Fibroblast of lung (primary cell): ENCODE results near the gene ZBTB49. TPM values are rescaled to one million over a fixed set of nuclear protein-coding genes. Genes with fewer than 3 reads are reported as not detected.

Experiments used
- DNase-seq, 2 donors: peaks; one replicate each; pipeline versions ENCODE4 v3.0.0 to v3.0.0-alpha.2; 2010; ENCODE audit warnings: low read depth in 2 of 2
- H2AFZ ChIP-seq: 2 replicates; pipeline ENCODE4 v1.5.1; 2012; ENCODE audit warnings: low read length, control low read depth, inconsistent platforms
- H3K27ac ChIP-seq: 2 replicates; pipeline ENCODE4 v1.5.1; 2011; ENCODE audit warnings: low read length, control low read depth; ENCODE audit not compliant: insufficient read depth
- H3K27me3 ChIP-seq: 2 replicates; pipeline ENCODE4 v1.5.1; 2011; ENCODE audit warnings: mild to moderate bottlenecking, low read length; ENCODE audit not compliant: control insufficient read depth, insufficient read depth
- H3K36me3 ChIP-seq: 2 replicates; pipeline ENCODE4 v1.5.1; 2011; ENCODE audit warnings: low read length; ENCODE audit not compliant: control insufficient read depth, insufficient read depth
- H3K4me1 ChIP-seq: 2 replicates; pipeline ENCODE4 v1.5.1; 2011; ENCODE audit warnings: low read length; ENCODE audit not compliant: control insufficient read depth, insufficient read depth; ENCODE audit errors: extremely low read depth
- H3K4me2 ChIP-seq: 2 replicates; pipeline ENCODE4 v1.5.1; 2011; ENCODE audit warnings: low read length, control low read depth; ENCODE audit not compliant: insufficient read depth; ENCODE audit errors: extremely low read depth
- H3K4me3 ChIP-seq, 4 experiments: fragments of 200-600 bp in 1 of 4; sonication (generic) in 1 of 4; replicated peaks in 1 of 4; 2 replicates each; pipeline ENCODE4 v1.5.1; 2011 to 2016; ENCODE audit warnings: low read length in 4 of 4, low read depth in 3 of 4, mild to moderate bottlenecking in 3 of 4, control low read depth in 2 of 4, inconsistent platforms in 1 of 4, mixed read lengths in 1 of 4; ENCODE audit not compliant: insufficient read depth in 1 of 4; ENCODE audit errors: control extremely low read depth in 1 of 4
- H3K79me2 ChIP-seq: 2 replicates; pipeline ENCODE4 v1.5.1; 2012; ENCODE audit warnings: mild to moderate bottlenecking, low read length, inconsistent platforms; ENCODE audit not compliant: control insufficient read depth, insufficient read depth
- H3K9ac ChIP-seq: 2 replicates; pipeline ENCODE4 v1.5.1; 2011; ENCODE audit warnings: mild to moderate bottlenecking, low read length, control low read depth; ENCODE audit not compliant: insufficient read depth
- H3K9me3 ChIP-seq: 2 replicates; pipeline ENCODE4 v1.5.1; 2012; ENCODE audit warnings: low read depth, low read length; ENCODE audit not compliant: control insufficient read depth, insufficient read depth
- H4K20me1 ChIP-seq: 2 replicates; pipeline ENCODE4 v1.5.1; 2011; ENCODE audit warnings: low read length; ENCODE audit not compliant: control insufficient read depth, insufficient read depth; ENCODE audit errors: extremely low read depth
- CTCF ChIP-seq, 2 donors: IDR thresholded peaks in 1 of 2; conservative IDR thresholded peaks in 1 of 2; 1 replicate in 1 of 2; 2 replicates in 1 of 2; pipeline ENCODE4 v1.5.1; 2011 to 2012; ENCODE audit warnings: low read length in 2 of 2, control low read depth in 1 of 2, inconsistent platforms in 1 of 2, low read depth in 1 of 2, mild to moderate bottlenecking in 1 of 2
- EZH2 ChIP-seq: IDR thresholded peaks from 2 replicates; pipeline ENCODE4 v1.5.1; 2012; ENCODE audit warnings: low read length, control low read depth, mild to moderate bottlenecking; ENCODE audit errors: missing control alignments
- polyA plus RNA-seq, 2 donors: library from polyadenylated mRNA; depleted of rRNA in 1 of 2; stranded (reverse) in 1 of 2; unstranded in 1 of 2; fragments of >200 nt; gene quantifications; 2 replicates each; pipeline ENCODE4 v1.2.1, GENCODE V29; 2011 to 2012; ENCODE audit warnings: missing spikeins in 1 of 2
- total RNA-seq: library from RNA; depleted of rRNA; stranded (reverse); fragments of >200 nt; gene quantifications from 2 replicates; pipeline ENCODE4 v1.2.1, GENCODE V29; 2014

Gene ZBTB49
- total and polyA plus RNA-seq, 2 donors (not counting 1 experiment from before 2014, with no cell fraction given) = 2.8 to 3.5 TPM

GRCh38 chr4:4328840-4329239 lies 38.8 kb downstream of the ZBTB49 start:
- no peak overlapping the region for H2AFZ ChIP-seq
- TF ChIP-seq CTCF (conservative IDR thresholded peaks at IDR 0.05 in 1 of 2, IDR thresholded peaks at IDR 0.05 in 1 of 2; ENCODE audit: low read depth in 1 of 2, low read length in 2 of 2) (no peak), EZH2 (no peak)
- H3K4me2 ChIP-seq = no peak overlapping the region
- H3K36me3 ChIP-seq = no peaks in the 10 kb centered on the region
- no peaks in the 10 kb centered on the region for H3K79me2 ChIP-seq
- H3K27ac ChIP-seq = no peak overlapping the region
- H3K27me3 ChIP-seq = no peaks in the 10 kb centered on the region
- no peaks in the 10 kb centered on the region for H3K9me3 ChIP-seq
- no peak overlapping the region for H3K9ac ChIP-seq
- no peak for DNase-seq
- H3K4me1 ChIP-seq = no peaks in the 10 kb centered on the region
- H4K20me1 ChIP-seq = no peaks in the 10 kb centered on the region
- no peak overlapping the region for H3K4me3 ChIP-seq

DNA sequence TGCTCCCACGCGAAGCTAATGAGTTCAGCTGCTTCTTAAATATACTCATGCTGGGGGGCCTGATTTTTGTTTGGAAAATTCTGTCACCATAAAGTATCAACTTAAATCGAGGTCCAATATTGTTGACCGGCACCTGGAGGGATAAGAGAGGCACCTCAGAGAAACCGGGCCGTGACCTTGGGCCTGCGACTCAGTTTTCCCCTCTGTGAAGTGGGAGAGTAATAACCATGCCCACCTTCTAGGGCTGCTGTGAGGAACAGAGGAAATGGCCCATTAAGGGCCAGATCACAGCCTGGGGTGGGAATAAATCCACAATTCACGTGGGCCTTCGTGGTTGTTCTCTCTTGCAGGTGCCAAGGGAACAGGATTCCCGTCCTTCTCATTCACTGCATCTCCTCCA lies 39.4 kb downstream of the ZBTB49 start:
- H3K9ac ChIP-seq = no peak overlapping the region
- no peaks in the 10 kb centered on the region for H3K9me3 ChIP-seq
- no peak overlapping the region for H3K4me3 ChIP-seq
- no peaks in the 10 kb centered on the region for H3K79me2 ChIP-seq
- no peak for TF ChIP-seq EZH2
- TF ChIP-seq CTCF (conservative IDR thresholded peaks at IDR 0.05 in 1 of 2, IDR thresholded peaks at IDR 0.05 in 1 of 2; ENCODE audit: low read depth in 1 of 2, low read length in 2 of 2) = no peak
- no peak for DNase-seq
- H3K27ac ChIP-seq = no peak overlapping the region
- H2AFZ ChIP-seq = no peak overlapping the region
- H3K4me2 ChIP-seq = no peak overlapping the region
- H4K20me1 ChIP-seq = no peaks in the 10 kb centered on the region
- H3K27me3 ChIP-seq = no peaks in the 10 kb centered on the region
- no peaks in the 10 kb centered on the region for H3K36me3 ChIP-seq
- no peaks in the 10 kb centered on the region for H3K4me1 ChIP-seq

- no peak for TF ChIP-seq CTCF (conservative IDR thresholded peaks at IDR 0.05 in 1 of 2, IDR thresholded peaks at IDR 0.05 in 1 of 2; ENCODE audit: low read depth in 1 of 2, low read length in 2 of 2)
- TF ChIP-seq EZH2 = no peak
- H3K9ac ChIP-seq = no peak overlapping the region
- no peaks in the 10 kb centered on the region for H3K4me1 ChIP-seq
- no peaks in the 10 kb centered on the region for H3K36me3 ChIP-seq
- no peak overlapping the region for H3K27ac ChIP-seq
- no peak for DNase-seq
- no peaks in the 10 kb centered on the region for H3K9me3 ChIP-seq
- H3K4me3 ChIP-seq = no peak overlapping the region
- no peaks in the 10 kb centered on the region for H3K27me3 ChIP-seq
- H3K79me2 ChIP-seq = no peaks in the 10 kb centered on the region
- no peak overlapping the region for H2AFZ ChIP-seq
- no peaks in the 10 kb centered on the region for H4K20me1 ChIP-seq
- H3K4me2 ChIP-seq = no peak overlapping the region
Measured at GRCh38 chr4:4330794-4331193, 40.7 kb downstream of the ZBTB49 start.
